ENCODE results near the gene HOXA5.

Gene HOXA5

DNA sequence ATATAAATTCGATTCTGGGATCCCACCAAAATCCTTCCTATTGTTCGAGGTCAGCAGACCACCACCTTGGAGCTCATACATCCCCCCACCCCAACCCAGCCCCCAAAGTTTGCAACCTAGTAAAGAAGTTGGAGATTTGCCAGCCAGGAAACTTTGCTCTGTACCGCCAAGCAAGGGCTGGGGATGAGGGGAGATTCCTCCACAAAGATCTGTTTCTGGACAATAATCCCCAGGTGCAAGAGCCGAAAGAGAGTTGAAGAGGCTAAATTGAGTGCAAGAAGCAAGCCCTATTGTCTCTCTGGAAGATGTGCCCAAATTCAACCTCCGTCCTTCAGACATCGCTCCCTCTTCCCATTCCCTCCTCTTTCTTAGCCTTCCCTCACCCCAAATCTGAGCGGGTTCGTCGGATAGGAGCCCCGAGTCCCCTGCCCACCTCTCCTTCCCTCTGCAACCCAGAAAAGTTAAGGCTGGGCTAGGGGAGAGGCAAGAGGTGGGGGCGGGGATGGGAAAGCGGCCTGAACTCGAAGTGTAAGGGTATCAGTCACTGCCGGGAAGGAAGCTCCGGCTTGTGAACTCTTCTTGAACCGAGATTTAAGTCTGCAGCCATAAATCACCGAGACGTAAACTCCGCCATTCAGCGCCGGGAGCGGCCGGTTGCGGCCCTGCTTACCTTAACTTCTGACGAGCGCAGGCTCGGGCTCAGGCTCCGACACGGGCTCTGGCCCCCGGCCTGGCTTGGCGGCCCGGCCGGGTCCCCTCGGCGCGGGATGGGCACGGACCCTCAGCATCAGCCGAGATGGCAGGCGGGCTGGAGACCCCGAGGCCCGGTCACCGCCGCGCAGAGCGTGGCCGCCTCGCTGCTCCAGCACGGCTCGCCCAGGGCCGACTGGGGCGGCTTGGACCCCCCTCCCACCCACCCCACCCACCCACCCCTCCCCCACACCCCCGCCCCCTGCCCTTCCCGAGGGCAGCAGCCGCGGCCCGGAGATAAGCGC lies 30.2 kb downstream of the HOXA5 start:
- in situ Hi-C loops (cut with HindIII; ENCODE audit: low sequenced_read_pairs) = no loop called here

GRCh38 chr7:27112361-27112760 lies 31.1 kb downstream of the HOXA5 start:
- in situ Hi-C loops (cut with HindIII; ENCODE audit: low sequenced_read_pairs) = no loop called here

- in situ Hi-C loops (cut with HindIII; ENCODE audit: low sequenced_read_pairs) = no loop called here
Measured at GRCh38 chr7:27111751-27112277, 31.7 kb downstream of the HOXA5 start.

GRCh38 chr7:27111042-27111750 lies 32.3 kb downstream of the HOXA5 start:
- in situ Hi-C loops (cut with HindIII; ENCODE audit: low sequenced_read_pairs) = no loop called here

DNA sequence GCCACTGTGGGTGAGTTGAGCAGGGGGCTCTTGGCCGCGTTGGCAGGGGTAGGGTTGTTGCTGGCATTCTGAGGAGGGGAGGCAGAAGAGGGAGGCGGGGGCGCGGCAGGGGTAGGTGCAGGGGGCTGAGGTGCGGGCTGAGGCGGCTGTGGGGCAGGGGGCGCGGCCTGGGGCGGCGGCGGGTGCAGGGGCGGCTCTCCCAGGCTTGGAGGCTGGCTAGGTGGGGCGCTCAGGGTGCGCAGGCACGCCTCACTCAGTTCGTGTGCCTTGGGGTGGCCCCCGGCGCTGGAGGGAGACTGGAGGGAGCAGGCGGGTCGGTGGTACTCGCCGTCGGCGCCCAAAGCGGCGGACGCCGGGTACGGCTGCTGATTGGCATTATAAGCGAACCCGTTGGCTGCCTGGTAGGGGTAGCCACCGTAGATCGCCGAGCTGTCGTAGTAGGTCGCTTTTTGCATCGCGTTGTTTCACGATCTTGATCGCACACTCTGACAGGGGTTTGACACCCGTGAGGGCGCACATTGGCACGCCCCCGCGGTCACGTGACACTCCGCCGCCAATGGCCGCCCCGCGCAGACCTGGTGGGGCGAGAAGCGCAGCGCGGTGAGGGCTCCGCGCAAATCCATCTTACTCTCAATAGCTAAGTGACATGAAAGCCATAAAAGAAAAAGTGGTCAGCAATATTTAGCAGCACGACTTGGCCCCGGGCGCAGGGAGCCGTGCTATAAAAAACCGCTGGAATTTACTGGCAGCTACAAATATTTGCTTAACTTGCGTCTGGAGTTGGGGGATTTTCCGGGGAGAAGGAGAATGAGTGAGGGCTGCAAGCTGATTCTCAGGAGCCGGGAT lies 33.1 kb downstream of the HOXA5 start:
- in situ Hi-C loops (cut with HindIII; ENCODE audit: low sequenced_read_pairs) = no loop called here

GRCh38 chr7:27109466-27110185 lies 33.9 kb downstream of the HOXA5 start:
- in situ Hi-C loops (cut with HindIII; ENCODE audit: low sequenced_read_pairs) = no loop called here

GRCh38 chr7:27108390-27109127 lies 34.9 kb downstream of the HOXA5 start:
- in situ Hi-C loops (cut with HindIII; ENCODE audit: low sequenced_read_pairs) = no loop called here

DNA sequence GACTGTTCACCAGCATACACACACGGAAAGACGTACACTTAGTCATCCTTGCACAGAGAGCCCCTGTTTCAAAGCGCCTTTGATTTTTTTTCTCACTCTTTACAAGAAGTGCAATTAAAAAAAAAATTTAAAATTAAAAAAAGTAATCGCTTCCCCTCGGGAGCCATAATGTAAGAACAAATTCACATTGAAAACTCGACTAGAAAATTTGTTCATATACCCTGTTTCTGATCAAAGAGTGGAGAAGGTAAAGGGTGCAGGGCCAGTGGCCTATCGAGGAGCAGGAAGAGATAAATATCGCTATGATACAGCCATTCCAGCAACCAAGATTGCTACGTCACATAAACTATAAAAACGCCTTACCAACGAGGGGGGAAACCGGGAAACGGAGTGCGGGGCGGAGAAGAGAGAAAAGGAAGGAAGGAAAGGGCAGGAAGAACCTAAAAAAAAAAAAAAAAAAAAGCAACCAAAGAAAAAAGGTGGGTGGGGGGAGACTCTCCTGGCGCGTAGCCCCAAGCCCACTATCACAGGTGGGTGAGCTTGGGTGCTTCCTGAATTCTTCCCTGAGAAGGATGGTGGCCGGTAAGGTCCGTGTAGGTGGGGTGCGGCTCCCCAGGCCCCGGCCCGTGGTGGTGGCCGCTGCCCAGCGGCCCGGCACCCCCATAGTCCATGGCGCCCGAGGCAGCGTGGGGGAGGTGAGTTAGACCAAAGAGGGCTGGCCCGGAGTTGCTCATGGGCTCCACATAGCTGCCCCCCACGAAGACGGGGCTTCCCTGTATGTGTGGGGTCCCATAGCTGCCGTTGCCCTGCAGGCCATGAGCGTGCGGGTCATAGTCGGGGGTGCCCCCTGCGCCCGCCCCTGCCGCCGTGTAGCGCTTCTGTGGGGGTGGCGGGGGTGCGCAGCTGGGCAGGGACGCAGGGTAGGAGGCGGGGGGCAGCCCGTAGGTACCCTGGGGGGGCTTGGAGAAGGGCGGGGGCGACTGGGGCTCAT lies 35.8 kb downstream of the HOXA5 start:
- in situ Hi-C loops (cut with HindIII; ENCODE audit: low sequenced_read_pairs) = no loop called here

DNA sequence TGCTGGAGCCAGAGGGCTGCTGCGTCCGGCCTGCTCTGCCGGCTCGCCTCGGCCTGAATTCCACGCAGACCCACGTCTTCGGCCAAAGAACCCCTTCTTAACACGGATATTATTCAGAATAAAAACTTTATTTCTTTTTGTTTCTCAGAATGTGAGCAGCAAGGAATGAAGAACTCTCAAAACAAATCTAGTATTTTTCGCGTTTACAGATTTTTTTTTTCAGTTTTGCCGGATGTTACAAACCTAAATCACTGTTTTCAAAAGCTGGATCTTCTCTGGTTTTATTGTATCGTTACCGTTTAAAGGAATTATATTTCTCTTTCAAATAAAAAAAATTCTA lies 36.6 kb downstream of the HOXA5 start:
- in situ Hi-C loops (cut with HindIII; ENCODE audit: low sequenced_read_pairs) = no loop called here

GRCh38 chr7:27106181-27106900 lies 37.1 kb downstream of the HOXA5 start:
- in situ Hi-C loops (cut with HindIII; ENCODE audit: low sequenced_read_pairs) = no loop called here

DNA sequence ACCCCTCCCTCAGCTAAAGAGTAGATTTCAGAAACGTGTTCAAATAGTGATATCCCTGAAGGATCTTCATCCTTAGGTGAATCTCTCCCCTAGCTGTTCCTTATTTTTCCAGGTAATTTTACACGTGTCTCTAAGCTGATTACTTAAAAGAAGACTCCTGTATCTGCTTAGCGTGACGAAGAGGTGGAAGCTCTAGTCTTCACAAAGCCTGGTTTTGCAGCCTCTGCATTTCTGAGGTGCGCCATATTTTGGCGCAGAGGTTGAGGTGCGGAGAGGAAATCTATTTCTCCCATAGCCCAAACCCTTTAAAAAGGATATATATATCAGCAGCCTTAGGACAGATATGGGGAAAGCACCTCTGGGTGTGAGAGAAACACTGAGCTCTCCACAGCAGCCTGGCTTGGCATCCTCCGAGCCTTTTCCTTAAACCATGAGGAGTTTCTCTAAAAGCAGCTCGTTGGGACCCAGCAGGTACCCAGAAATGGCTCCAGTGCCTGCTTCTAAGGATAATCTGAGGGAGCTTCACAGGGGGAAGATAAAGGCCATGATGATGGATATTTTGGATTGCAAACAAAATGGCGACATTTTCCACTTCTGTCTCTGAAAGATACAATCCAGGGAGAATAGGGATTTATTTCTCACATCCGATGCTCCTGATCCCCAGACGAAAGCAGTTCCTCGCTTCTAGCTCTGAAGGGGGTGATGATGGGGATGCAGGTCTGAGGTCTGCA lies 38.0 kb downstream of the HOXA5 start:
- in situ Hi-C loops (cut with HindIII; ENCODE audit: low sequenced_read_pairs) = no loop called here

DNA sequence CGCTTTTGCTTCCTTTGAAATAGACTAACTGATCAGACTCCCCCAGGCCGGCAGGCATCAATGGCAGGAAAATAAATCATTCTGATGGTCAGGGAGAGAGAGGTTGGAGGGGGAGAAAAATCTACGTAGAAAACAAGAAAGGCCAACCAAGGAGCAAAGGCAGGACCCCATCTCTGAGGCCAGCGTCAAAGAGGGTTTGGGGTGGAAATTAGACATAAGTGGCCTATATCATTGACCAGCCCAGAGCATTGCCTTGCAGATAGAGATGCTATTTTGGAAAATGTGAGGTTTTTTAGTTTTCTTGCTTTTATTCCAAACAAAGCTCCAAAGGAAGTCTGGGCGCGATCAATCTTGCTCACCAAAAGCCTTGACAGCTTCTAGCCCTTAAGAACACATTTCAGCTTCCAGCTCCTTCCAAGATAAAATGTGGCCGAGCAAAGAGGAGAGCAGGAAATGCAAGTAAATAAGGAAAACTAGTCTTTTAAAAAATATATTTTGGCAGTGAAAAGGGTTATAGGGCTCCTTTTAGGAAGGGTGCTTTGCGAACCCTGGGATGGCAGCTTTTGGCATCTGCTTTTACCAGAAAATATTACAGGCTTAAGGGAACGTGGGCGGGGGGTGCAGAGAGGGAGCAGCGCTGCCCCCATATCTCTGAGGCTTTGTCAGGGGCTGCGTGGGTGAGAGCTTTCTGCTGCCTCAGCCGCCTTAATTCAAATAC lies 39.0 kb downstream of the HOXA5 start:
- in situ Hi-C loops (cut with HindIII; ENCODE audit: low sequenced_read_pairs) = no loop called here

GRCh38 chr7:27103489-27104226 lies 39.8 kb downstream of the HOXA5 start:
- in situ Hi-C loops (cut with HindIII; ENCODE audit: low sequenced_read_pairs) = no loop called here

- in situ Hi-C loops (cut with HindIII; ENCODE audit: low sequenced_read_pairs) = no loop called here
Measured at GRCh38 chr7:27102581-27103442, 40.7 kb downstream of the HOXA5 start, which contains the start of gene HOXA2. TSS of gene HOXA2 (minus strand) at chr7:27102683. CDS start at chr7:27102500, 183 bp downstream.
